GM19351 (cell line): ENCODE data around the gene ZFAND2A.
"Not testable (repeated sequence)": the region's sequence is repeated elsewhere in the genome, so short reads cannot be mapped to it uniquely, and the experiment has no call there.

Source experiments
- ATAC-seq: cut with Tn5 transposase; IDR thresholded peaks from one replicate; pipeline ENCODE4 v1.9.1; 2021; ENCODE audit warnings: mild to moderate bottlenecking, moderate library complexity; ENCODE audit not compliant: unreplicated experiment

ZFAND2A gene

DNA sequence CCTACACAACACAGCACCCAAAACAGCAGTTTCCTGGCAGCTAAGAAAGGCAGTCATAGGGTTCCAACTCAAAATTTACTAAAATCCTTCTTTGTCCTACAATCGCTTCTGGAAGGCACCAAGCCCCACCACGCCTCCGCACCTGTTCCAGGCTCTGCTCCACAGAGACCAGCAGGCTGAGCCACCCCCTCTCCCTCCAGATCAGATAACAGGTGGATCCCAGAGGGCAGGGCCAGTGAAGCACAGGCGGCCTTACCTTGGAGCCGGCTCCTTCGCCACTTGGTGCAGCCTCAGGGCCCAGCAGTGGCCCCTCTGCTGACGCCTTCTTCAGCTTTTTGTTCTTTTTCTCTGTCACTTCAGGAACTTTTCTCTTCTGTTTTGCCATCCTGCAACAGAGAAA is 33.0 kb downstream of the ZFAND2A start:
- no peak for ATAC-seq

DNA sequence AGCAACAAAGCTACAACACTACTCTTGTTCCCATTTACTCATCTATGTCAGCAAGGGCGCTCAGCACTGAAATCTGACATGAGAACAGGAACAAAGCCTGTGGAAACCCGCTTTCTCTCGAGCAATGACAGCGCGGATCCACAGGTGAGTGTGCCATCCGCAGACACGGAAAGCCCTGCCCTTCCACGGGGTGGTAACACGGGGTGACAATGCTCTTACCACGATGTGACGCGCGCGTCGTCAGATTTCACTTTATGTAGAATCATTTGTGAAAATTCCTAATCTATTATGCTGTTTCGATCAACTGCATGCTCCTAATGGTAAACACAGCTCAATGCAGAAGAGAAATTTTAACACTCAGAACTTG is 34.4 kb downstream of the ZFAND2A start:
- no peak for ATAC-seq

DNA sequence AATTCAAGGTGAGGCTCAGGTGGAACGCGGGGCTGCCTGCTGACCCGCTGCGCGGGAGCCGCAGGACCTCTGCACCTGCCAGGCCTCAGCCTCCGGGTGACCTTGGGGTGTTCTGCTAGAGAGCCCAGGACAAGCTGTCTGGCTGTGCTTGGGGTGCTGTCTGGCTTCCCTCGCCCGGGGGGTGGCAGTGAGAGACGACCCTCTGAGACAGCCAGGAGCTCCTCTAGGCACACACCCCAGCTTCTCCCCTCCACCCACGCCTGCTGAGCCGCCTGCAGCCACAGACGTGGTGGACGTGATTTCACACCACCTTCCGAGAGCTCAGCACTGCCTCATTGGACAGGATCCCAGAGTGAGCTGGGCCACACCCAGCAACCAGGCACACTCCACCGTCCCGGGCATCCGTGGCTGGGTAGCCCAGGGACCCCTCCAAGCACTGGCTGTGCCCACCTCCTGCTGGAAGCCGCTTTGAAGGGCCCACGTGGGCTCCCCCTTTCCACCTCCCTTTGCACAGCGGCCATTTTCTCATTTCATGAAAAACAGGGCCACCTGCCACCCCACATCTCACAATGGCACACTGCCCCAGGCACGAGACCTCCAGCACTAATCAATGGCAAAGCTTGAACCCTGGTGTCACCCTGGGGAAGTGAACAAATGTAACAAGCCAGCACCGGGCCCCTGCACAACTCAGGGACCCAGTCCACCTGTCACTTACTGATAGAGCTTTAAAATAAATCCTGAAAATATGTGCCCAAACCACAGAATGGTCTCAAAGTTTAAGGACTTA is 35.0 kb downstream of the ZFAND2A start:
- ATAC-seq: no peak

DNA sequence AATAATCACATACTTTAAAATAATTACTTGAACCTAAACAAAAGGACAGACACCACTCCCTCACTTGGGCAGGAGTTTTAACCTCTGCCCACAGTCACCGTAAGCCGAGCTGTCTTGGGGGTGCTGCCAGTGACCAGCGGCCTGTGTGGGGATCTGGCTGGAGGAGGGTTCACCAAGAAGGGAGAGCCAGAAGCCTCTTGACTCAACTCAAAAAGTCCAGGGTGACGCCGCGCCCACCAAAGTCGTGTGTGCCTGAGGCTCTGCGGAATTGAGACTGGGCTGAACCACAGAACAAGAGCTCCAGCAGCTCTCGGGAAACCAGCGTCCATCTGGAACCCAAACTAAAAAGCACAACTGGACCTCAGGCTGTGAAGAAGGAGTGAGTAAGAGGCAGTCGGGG is 35.8 kb downstream of the ZFAND2A start:
- no peak for ATAC-seq

DNA sequence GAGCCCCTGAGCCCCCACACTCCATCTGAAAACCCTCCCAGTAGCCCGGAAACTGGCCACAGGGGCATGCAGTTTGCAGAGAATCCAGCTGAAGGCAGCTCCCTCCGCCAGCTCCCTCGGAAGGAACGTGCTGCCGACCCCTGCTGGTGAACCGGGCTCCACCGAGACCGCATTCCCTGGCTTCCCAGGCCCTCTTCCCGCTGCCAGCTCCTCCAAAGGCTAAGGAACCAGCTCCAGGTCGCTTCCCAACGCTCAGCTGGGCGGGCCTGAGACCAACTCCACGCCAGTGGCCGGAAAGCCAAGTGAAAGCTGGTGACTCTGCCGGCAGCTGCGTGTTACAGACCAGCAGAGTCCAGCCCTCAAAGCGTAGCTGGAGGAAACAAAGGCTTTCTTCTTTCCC is 36.3 kb downstream of the ZFAND2A start:
- ATAC-seq: no peak

DNA sequence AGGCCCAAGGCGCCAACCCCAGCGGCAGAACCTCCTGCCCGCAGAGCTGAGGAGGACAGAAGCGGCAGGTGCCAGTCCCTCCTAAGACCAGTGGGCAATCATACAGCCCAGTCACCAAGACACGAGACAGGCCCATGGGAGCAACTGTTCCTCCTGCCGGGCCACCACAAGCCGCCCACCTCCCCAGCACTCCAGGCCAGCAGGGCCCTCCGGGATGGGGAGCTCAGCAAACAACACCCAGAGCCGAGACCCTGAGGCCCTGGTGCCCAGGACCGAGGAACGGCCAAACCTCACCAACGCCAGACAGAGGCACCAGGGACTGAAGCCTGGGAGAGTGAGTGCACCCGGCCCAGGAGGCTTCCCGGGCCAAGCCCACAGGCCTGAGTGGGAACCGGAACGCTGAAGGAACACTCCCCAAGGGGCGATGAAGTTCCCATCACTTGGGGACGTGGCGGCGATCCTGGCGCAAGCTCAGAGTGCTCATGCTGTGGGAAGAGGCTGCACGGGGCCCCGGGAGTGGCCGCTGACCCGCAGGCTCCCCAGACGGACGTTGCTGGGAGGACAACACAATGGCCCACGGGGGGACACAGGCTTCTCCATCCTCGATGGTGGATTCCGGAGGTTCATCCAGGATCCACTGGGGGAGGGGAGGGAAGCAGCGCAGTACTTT is 37.0 kb downstream of the ZFAND2A start:
- no peak for ATAC-seq

DNA sequence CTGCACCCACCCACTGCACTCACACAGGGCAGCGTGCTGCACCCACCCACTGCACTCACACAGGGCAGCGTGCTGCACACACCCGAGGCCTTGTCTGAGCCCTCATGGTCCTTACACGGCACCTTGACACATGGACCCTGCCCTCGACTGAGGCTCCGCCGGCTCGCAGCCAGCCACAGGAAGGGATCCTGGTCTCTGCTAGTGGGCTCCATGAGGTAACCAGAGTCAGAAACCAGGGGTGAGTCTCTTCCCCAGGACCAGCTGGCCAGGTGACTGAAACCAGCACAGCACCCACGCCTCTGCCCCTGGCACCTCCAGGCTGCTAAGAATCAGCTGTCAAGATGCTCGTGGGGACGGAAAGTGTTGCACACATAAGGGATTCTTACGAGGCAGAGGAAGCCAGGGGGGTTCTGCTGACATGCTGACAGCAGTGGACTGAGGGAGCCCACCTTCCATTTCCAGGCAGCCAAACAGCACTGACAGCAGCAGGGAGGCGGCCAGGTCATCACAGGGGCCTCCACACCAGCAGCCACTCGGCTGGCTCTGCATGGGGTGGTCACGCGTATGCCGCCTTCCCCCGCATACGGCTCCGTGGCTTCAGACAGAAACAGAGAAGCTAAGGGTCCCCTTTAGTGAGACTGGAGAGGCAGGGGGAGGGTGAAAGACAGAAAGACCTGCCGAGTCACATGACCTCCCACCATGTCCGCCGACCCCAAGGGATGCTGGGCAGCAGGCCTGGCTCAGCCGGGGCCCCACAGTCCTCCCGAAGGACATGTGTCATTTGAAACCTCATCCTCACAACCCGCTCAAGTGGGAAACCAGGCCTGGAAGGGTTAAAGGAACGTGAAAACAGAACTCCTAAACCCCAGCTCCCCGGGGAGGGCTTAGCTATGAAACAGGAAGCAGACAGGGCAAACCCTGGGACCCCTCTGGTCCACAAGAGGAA is 37.8 kb downstream of the ZFAND2A start:
- no peak for ATAC-seq

DNA sequence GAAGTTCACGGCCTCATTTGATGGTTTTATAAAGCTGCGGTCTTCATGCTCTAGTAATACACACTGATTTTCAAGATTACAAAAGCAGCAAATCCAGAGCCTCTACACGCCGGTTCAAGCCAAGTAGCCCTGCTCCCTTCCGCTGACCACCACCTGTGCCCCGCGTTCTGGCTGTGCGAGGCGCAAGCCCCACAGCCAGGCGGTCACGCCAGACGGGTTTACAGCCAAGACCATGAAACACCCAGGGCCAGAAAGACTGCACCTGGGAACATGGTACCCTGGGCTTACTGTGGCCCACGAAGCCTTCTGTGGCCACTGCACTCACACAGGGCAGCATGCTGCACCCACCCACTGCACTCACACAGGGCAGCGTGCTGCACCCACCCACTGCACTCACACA is 38.5 kb downstream of the ZFAND2A start:
- ATAC-seq: no peak

DNA sequence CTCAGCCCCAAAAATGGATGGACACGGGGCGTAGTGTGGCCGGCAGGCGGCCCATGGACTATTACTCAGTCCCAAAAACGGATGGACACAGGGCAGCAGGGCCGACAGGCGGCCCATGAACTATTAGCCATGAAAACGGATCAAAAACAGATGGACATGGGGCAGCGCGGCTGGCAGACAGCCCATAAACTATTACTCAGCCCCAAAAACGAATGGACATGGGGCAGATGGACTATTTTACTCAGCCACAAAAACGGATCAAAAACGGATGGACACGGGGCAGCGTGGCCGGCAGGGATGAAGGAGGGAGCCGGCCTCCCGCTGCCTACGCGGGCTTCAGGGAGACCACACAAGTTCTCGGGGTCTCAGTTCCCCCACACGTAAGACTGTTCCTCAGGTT is 39.2 kb downstream of the ZFAND2A start:
- no peak for ATAC-seq

DNA sequence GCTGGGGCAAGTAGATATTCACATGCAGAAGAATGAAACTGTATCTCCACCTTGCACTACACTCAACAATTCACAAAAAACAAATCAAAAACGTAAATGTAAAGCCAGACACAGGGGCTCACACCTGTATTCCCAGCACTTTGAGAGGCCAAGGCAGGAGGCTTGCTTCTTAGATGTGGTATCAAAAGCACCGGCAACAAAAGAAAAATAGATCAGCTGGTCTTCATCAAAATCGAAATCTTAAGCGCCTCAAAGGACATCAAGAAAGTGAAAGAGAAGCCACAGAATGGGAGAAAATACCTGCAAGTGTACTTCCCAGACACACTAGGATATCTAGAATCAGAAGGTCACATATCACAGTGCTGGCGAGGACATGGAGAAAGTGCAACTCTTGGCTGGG is 40.8 kb downstream of the ZFAND2A start:
- no peak for ATAC-seq

DNA sequence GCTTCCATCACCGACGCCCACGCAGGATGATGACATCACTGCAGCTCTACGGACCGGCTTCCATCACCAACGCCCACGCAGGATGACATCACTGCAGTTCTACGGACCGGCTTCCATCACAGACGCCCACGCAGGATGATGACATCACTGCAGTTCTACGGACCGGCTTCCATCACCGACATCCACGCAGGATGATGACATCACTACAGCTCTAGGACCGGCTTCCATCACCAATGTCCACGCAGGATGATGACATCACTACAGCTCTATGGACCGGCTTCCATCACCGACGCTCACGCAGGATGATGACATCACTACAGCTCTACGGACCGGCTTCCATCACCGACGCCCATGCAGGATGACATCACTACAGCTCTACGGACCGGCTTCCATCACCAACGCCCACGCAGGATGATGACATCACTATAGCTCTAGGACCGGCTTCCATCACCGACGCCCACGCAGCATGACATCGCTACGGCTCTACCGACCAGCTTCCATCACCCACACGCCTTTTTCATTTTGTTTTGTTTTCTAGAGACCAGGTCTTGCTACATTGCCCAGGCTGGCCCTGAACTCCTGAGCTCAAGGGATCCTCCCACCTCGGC is 42.6 kb downstream of the ZFAND2A start:
- no peak for ATAC-seq

DNA sequence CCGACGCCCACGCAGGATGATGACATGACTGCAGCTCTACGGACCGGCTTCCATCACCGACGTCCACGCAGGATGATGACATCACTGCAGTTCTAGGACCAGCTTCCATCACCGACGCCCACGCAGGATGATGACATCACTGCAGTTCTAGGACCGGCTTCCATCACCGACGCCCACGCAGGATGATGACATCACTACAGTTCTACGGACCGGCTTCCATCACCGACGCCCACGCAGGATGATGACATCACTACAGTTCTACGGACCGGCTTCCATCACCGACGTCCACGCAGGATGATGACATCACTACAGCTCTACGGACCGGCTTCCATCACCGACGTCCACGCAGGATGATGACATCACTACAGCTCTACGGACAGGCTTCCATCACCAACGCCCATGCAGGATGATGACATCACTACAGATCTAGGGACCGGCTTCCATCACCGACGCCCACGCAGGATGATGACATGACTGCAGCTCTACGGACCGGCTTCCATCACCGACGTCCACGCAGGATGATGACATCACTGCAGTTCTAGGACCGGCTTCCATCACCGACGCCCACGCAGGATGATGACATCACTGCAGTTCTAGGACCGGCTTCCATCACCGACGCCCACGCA is 43.5 kb downstream of the ZFAND2A start:
- ATAC-seq: not testable (repeated sequence)

DNA sequence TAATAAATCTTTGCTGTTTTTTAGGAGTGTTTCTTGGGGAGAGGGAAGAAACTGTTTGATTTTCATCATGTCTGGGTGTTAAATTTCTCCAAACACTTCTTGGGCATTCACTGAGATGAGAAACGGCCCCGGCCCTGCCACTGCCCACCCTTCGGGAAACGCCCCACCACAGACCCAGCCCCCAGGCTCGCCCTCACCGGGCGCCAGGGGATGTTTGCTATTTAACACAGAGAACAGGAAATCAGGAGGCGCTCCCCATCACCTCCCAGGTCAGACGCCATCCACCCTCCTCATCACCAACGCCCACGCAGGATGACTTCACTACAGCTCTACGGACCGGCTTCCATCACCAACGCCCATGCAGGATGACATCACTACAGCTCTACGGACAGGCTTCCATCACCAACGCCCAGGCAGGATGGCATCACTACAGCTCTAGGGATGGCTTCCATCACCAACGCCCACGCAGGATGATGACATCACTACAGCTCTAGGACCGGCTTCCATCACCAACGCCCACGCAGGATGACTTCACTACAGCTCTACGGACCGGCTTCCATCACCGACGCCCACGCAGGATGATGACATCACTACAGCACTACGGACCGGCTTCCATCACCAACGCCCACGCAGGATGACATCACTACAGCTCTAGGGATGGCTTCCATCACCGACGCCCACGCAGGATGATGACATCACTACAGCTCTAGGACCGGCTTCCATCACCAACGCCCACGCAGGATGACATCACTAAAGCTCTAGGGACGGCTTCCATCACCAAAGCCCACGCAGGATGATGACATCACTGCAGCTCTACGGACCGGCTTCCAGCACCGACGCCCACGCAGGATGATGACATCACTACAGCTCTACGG is 44.6 kb downstream of the ZFAND2A start:
- not testable (repeated sequence) for ATAC-seq

DNA sequence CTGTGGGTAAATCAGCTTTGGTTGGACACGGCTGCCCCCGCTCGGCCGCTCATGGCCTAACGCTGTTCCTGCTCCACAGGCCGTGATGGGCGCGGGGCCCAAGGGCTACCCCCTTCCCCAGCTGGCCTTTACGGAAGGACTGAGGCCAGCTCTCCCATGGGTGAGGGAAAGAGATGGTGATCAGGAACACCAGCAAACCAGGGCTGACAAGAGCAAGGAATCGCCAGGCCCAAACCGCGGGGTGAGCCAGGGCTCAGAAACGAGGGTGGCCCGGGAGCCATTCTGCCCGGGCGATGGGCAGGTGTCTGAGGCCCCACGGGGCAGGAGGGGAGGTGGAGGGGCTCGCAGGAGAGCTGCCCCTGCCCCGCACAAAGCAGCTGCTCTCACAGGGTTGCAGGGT is 45.5 kb downstream of the ZFAND2A start:
- no peak for ATAC-seq

DNA sequence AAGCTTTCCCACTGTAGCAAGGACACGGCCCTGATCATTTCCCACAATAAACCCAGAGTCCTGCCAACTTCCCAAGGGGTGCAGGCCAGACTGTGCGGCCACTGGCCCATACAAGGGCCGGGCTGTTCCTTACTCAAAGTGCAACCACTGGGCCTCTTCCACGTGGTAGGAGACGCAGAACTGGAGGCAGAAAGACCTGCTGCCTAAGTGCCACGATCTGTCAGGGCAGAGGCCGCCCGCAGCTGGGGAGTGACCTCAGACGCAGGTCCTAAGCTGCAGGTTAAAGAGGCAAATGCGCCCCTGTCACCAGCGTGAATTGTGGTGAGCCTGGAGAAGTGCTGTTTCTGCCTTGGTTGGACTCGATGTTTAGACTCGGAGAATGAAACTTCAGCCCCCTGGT is 45.9 kb downstream of the ZFAND2A start:
- ATAC-seq: no peak

DNA sequence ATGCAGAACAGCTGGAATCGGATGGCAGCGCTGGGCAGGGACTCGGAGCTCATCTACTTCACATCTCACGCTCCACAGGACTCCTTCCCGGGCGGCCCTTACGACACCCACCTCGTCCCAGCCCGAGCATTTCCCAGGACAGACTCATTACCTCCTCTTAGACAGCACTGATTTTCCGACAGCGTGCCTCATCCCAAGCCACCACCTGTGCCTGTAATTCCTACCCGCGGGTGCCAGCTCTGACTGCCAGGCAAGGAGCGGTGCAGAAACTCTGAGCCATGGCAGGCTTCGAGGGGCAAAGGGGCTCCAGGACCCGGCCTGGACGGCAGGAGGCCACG is 46.5 kb downstream of the ZFAND2A start:
- ATAC-seq: no peak

DNA sequence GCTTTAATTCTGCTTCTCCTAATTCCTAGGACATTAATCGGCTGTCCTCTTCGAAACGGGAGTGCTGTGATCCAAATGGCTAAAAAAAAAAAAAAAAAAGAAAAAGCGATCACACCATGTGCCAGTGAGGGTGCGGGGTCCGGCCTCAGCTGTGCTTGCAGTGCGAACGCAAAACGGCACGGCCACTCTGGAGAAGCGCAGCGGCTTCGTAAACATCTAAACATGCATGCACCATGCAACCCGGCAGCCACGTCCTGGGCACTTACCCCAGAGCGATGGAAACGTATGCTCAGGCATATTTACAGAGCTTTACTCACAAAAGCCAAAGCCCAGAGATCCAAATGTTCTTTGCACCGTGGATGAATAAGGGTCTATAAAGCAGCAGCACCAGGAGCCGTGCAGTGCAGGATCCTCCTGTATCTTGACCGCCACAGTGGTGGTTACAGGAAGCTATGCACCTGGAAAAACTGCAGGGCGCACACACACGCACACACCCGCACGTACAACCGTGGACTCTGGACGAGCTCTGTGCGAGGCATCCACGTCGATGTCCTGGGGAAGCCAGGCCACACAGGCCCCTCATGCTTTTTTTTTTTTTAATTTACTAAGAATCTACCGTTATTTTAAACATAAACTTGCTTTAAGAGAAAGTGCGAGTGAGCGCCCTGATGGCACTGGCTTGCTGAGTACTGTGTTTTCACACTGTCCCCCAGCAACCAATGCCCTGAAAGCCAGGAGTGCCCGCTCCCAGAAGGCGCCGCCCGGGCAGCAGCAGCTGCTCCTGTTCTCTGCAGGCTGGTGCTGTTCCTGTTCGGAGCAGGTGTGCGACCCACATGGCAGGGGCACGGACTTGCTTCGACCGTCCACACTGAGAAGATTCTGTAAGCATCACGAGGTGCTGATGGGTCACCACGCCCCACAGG is 47.1 kb downstream of the ZFAND2A start:
- ATAC-seq: no peak

DNA sequence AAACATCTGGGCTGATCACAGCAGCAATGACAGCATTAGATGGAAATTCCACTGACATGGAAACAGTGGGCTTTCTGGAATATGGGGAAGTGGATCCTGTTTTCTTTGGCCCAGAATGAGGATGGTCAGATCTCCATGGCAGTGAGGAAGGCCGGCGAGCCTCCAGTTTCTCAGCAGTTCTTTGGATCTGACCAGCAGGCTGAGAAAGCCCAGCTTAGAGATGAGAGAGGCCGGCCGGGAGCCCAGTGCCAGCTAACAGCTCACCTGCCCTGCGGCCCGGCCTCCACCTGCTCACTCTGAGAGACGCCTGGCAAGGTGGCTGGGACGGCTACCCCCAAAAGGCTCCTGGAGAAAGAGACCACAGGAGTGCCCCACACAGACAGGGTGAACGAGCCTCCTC is 47.9 kb downstream of the ZFAND2A start:
- no peak for ATAC-seq

DNA sequence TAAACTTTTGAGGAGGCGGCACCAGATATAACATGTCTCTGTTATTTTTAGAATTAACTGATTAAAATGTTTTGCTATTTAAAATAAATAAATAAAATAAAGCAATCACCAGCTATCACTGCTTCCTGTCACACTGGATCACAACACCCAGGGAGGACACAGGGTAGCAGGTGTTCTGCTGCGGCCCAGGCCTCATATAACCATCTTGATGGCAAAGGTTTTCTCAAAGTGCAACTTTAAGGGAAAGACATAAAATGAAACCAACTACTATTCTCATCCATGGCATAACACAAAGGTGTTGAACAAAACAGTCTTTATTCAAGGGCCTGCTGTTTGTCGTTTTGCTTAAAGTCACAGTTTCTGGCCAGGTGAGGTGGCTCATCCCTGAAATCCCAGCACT is 48.8 kb downstream of the ZFAND2A start:
- no peak for ATAC-seq
